Pancreas (tissue), 10 donors: Measurements from ENCODE around the gene RSPH3. TPM values are rescaled to one million over a fixed set of nuclear protein-coding genes. Genes with fewer than 3 reads are reported as not detected.

Experiments used
- ATAC-seq, 4 donors: fragments of 200-7000 bp; cut with Tn5 transposase; one replicate each; pipeline versions ENCODE4 v1.8.0 to v1.9.1; 2020; ENCODE audit warnings: mild to moderate bottlenecking in 4 of 4, moderate library complexity in 4 of 4
- DNase-seq, 6 donors: peaks; one replicate each; pipeline ENCODE4 v3.0.0-alpha.2; 2020
- FAIRE-seq: peaks from 2 replicates; lab custom pipeline; 2012; peaks lifted over from hg19 to GRCh38; lab: Jason Lieb, UNC
- H3K27ac ChIP-seq, 4 donors: fragments of 200-600 bp; sonication (generic); 1 replicate in 3 of 4; 2 replicates in 1 of 4; pipeline versions ENCODE4 v1.5.0 to v1.8.0; 2020
- H3K27me3 ChIP-seq, 4 donors: fragments of 200-600 bp; one replicate each; pipeline ENCODE4 v1.8.0; 2021
- H3K36me3 ChIP-seq, 3 donors: fragments of 200-600 bp; sonication (generic) in 1 of 3; one replicate each; pipeline versions ENCODE4 v1.5.0 to v1.8.0; 2020 to 2021
- H3K4me1 ChIP-seq, 3 donors: fragments of 200-600 bp; one replicate each; pipeline ENCODE4 v1.8.0; 2021
- H3K4me3 ChIP-seq, 4 donors: fragments of 200-600 bp; sonication (generic) in 2 of 4; one replicate each; pipeline versions ENCODE4 v1.5.0 to v1.8.0; 2020 to 2021
- H3K9me3 ChIP-seq, 4 donors: fragments of 200-600 bp; one replicate each; pipeline ENCODE4 v1.8.0; 2021
- WGBS, 2 donors: extraction: QIAGEN DNeasy Blood & Tissue Kit; methylation state at CpG; one replicate each; pipeline ENCODE4 v1.1.7; 2013; 5-methylcytosine and 5-hydroxymethylcytosine counted together
- intact Hi-C, 3 donors: fragments of 100-400 bp; cut with DNase I; formaldehyde crosslinking; loops; one replicate each; pipeline versions ENCODE4 v1.11.1 to v1.14.2; 2022
- polyA plus RNA-seq, 2 donors: library from polyadenylated mRNA; stranded (reverse); fragments of 200-250 nt; gene quantifications; one replicate each; pipeline ENCODE4 v1.2.3, GENCODE V29; 2013
- total RNA-seq, 6 donors: library from RNA; stranded (reverse); fragmentation: NEBNext Ultra II Directional in 4 of 6; extraction: Animal tissue kit (Norgen Biotek cat#: 25700) in 4 of 6; gene quantifications; one replicate each; pipeline versions ENCODE4 v1.2.1 to v1.2.4, GENCODE V29; 2021 to 2023
- TF ChIP-seq, protein P1 (sequence below), 4 donors: fragments of 200-600 bp; sonication (generic) in 3 of 4; IDR thresholded peaks; one replicate each; pipeline versions ENCODE4 v1.5.0 to v1.8.0; 2021; ENCODE audit warnings: antibody characterized with exemption in 4 of 4
- donor health status: healthy with polysubstance abuse.
- donor health status: DM: no; HTN: no; CAD: no; lungs with moderate emphysema.
- donor health status: DM: no; HTN: no; CAD: no.
- donor health status: control.
- donor health status: control.
- donor health status: Bipolar disorder and iron deficiency.
- donor health status: DM: yes; HTN: yes; CAD: no.
- donor health status: DM: no; HTN: no; CAD: no.
- donor health status: DM: no; HTN: no; CAD: no.
- donor health status: DM: yes; HTN: yes; CAD: no.

Gene RSPH3, protein sequence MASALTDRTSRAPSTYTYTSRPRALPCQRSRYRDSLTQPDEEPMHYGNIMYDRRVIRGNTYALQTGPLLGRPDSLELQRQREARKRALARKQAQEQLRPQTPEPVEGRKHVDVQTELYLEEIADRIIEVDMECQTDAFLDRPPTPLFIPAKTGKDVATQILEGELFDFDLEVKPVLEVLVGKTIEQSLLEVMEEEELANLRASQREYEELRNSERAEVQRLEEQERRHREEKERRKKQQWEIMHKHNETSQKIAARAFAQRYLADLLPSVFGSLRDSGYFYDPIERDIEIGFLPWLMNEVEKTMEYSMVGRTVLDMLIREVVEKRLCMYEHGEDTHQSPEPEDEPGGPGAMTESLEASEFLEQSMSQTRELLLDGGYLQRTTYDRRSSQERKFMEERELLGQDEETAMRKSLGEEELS
- 1 to 10 TPM; 4.1 to 8.8 (median 5.1) TPM for total RNA-seq
- 1 to 10 TPM; 2.1 to 3.1 TPM for polyA plus RNA-seq

DNA sequence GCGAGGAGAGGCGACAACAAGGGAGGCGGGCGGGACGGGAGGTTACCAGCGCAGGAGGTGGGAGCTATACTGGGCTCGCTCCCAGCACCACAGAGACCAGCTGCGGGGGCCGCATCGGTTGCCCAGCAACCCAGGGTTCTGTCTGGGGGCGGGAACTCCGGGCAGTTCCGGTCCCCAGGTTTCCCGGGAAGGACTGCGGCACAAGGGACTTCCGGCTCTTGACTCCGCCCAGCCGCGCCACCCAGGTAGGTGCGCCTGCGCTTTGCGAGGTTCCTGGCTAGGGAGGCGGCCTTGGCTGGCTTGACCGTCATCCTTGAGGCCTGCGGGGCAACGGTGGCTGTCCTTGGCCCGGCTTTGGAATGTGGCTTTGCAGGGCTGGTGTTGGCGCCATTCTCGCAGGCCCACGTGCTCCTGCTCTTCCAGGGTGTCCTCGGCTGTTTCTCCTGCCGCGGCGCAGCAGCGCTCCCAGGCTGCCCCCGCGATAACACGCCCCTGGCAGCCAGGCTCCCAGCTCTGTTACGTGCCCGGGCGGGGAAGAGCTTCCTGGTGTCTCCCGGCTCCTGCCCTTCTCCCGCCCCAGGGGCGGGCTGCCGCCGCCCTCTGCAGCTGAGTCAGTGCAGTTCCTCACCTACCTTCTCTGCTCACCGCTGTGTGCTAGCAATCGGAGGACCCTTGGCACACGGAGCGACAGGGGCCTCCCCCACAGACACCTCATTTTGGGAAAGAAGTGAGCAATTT, at the start of gene RSPH3:
TSS of gene RSPH3 (minus strand) at position 537 of the 738 bp plus-strand sequence. CDS start 652 bp downstream, outside the sequence.
- TF ChIP-seq, protein P1, sequence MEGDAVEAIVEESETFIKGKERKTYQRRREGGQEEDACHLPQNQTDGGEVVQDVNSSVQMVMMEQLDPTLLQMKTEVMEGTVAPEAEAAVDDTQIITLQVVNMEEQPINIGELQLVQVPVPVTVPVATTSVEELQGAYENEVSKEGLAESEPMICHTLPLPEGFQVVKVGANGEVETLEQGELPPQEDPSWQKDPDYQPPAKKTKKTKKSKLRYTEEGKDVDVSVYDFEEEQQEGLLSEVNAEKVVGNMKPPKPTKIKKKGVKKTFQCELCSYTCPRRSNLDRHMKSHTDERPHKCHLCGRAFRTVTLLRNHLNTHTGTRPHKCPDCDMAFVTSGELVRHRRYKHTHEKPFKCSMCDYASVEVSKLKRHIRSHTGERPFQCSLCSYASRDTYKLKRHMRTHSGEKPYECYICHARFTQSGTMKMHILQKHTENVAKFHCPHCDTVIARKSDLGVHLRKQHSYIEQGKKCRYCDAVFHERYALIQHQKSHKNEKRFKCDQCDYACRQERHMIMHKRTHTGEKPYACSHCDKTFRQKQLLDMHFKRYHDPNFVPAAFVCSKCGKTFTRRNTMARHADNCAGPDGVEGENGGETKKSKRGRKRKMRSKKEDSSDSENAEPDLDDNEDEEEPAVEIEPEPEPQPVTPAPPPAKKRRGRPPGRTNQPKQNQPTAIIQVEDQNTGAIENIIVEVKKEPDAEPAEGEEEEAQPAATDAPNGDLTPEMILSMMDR (IDR thresholded peaks at IDR 0.05) = no peak
- peak; percentile 96 to 99 (median 96) for DNase-seq
- Histone ChIP-seq H3K4me3 (peak within 1 kb of the TSS; percentile 67 to 86 (median 80)), H3K9me3 (no peaks in the 10 kb centered on the region), H3K36me3 (no peaks in the 10 kb centered on the region), H3K27me3 (no peaks in the 10 kb centered on the region), H3K4me1 (peaks cover 0 to 9% (median 5%) of the 10 kb centered on the region in 3 donors), H3K27ac (peak within 1 kb of the TSS; percentile 81 to 92 (median 91))
- ATAC-seq = peak; percentile 92 to 97 (median 96)
- FAIRE-seq = no peak
- intact Hi-C loops = no loop called here
- WGBS, 2 donors = 0% methylated on average over 47 to 50 of the region's 50 CpGs

DNA sequence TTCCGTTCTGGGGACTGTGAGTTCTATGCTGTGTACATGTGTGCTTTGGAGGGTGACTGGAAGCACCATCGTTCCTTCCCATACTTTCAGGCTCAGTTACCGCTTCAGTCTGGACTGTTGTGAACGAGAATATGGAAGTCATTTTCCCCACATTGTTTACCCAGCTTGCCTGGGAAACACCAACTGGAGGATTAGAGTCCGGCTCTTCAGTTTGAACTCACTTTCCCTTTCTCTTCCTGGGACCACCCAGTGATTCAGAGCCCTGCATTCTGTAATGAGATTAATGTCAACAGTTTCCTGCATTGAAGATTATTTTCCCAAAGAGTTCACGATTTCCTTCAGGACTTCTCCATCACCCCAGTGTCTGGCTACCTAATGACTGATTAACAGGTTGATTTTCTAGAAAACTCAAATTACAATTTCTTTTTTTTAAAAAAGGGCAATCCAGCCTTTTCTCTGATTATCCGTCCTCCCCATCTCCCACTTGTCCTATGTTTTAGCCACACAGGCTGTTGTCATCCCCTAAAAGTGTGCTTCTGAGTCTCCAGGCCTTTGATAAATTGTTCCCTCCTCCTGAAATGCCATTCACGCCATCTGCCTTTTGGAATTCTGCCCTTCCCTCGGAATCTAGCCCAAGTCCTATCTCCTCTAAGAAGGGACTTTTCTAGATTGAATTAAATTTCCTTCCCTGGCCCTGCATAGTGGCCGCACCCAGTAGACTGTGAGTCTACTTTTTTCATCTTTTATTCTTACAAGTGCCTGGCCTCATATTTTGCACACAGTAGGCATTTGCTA, 48.1 kb upstream of the RSPH3 start:
- TF ChIP-seq, protein P1 (IDR thresholded peaks at IDR 0.05) = no peak
- Histone ChIP-seq H3K4me1 (no peaks in the 10 kb centered on the region), H3K27me3 (peaks cover 0 to 3% (median 0%) of the 10 kb centered on the region in 4 donors), H3K9me3 (no peaks in the 10 kb centered on the region), H3K4me3 (no peak overlapping the region), H3K27ac (no peak overlapping the region), H3K36me3 (no peaks in the 10 kb centered on the region)
- intact Hi-C loops = loop anchor here in 2 of 3 donors (10.0 kb wide), 1 partner anchor 57 kb away; no protein-coding TSS in a partner anchor
- ATAC-seq (no peak), DNase-seq (no peak), FAIRE-seq (no peak)
- WGBS, 2 donors = 47 to 62% methylated on average over 10 of the region's 10 CpGs

DNA sequence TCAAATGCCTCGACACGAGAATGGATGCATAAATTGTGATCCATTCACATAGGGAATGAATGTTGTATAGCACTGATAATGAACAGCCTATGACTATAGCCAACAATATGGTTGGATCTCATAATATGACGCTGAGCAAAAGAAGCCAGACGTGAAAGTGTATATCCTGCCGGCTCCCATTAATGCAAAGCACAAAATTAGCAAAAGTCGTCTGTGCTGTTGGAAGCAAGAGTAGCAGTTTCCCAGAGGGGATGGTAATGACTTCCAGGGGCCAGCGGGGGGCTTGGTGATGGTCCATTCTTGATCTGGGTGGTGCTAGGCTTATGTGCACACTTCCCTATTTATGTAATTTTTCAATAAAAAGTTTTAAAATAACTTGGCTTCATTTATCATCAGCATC, 45.8 kb upstream of the RSPH3 start:
- FAIRE-seq = no peak
- Histone ChIP-seq H3K27me3 (peaks cover 0 to 3% (median 0%) of the 10 kb centered on the region in 4 donors), H3K4me3 (no peak overlapping the region), H3K27ac (no peak overlapping the region), H3K36me3 (no peaks in the 10 kb centered on the region), H3K4me1 (peaks cover 0 to 3% (median 0%) of the 10 kb centered on the region in 3 donors), H3K9me3 (no peaks in the 10 kb centered on the region)
- ATAC-seq = no peak
- TF ChIP-seq, protein P1 (IDR thresholded peaks at IDR 0.05) = no peak
- no peak for DNase-seq
- intact Hi-C loops = loop anchor here in 2 of 3 donors (10.0 kb wide), 1 partner anchor 59 kb away; no protein-coding TSS in a partner anchor
- 58 to 74% methylated on average over 7 of the region's 7 CpGs for WGBS, 2 donors

DNA sequence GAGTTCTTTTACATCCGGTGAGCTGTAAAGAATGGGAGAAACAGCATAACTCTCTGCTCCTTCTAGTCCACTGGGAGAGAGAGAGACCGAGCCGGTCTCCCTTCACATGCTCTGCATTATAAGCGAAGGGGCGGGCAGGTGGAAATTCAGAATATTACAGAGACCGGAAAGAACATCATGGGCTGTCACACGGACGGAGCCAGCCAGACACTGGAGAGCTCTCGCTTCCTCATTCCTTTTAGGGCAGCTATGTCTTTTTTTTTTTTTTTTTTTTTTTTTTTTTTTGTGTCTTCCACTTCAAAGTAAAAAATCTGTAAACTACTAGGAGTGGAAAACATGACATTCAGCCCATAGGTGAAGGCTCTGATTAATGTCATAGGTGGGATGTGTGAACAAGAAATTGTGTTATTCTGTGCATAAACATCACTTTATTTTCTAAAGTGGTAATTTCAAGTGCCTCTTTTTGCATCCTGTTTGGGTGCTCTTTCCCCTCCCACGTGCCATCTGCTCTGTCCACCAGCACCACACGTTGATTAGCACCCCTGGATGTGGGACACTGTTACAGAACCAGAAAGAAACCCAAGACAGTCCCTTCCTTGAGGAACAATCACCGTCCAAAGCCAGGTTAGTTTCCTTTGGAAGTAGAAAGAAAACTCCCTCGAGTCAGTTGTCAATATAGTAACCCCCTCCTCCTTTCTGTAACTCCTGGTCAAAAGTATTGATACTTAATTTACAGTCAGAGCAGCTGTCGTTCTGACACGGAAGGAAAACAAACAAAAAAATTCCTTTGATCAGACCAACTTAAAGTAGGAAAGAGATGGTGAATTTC, 45.1 kb upstream of the RSPH3 start, which contains the start of gene TAGAP:
TSS of gene TAGAP (minus strand) at position 93 of the 829 bp plus-strand sequence. CDS start 845 bp downstream, outside the sequence.
- H3K4me3 ChIP-seq = peak within 1 kb of the TSS in 1 of 4 donors; percentile 19
- FAIRE-seq (no peak), DNase-seq (peak in 1 of 6 donors; percentile 63), ATAC-seq (peak in 3 of 4 donors; percentile 39 to 67 (median 65))
- intact Hi-C loops = loop anchor here in 2 of 3 donors (10.0 kb wide), 1 partner anchor 60 kb away; no protein-coding TSS in a partner anchor
- no peaks in the 10 kb centered on the region for H3K9me3 ChIP-seq
- peaks cover 0 to 3% (median 0%) of the 10 kb centered on the region in 4 donors for H3K27me3 ChIP-seq
- TF ChIP-seq, protein P1 (IDR thresholded peaks at IDR 0.05) = no peak
- H3K27ac ChIP-seq = peak within 1 kb of the TSS in 2 of 4 donors; percentile 10 to 64
- WGBS, 2 donors = 28 to 45% methylated on average over 15 of the region's 15 CpGs
- no peaks in the 10 kb centered on the region for H3K36me3 ChIP-seq
- peaks cover 0 to 3% (median 0%) of the 10 kb centered on the region in 3 donors for H3K4me1 ChIP-seq
